ENCODE data around the gene NAMPT. TPM values are rescaled to one million over a fixed set of nuclear protein-coding genes. Genes with fewer than 3 reads are reported as not detected.

NAMPT gene
- total and polyA plus RNA-seq, 2 experiments from 2014 or later, result 25.0 to 32.7 TPM

DNA sequence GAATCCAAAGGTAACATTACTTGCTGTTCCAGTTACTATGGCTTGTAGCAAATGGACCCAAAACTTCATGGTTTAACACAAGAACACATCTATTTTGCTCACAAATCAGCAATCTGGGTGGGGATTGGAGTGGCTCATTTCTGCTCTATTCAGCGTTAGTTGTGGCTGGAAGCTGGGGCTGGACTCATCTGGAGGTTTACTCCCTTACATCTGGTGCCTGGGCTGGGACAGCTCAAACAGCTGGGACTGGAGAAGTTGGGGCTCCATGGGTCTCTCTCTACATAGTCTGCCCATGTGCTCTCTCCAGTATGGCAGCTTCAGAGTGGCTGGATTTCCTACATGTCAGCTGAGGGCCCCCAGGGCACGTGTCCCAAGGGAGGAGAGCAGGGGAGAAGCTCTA is 33.7 kb upstream of the NAMPT start:
- 63 to 78% methylated on average over 2 of the region's 2 CpGs for WGBS, 2 experiments (ENCODE audit: low coverage in 1 of 2, low lambda C conversion rate in 2 of 2, missing lambda C conversion rate in 2 of 2)
- H3K9me2 ChIP-seq (ENCODE audit: insufficient read depth), result no peaks in the 10 kb centered on the region

GRCh38 chr7:106317971-106318370 is 33.2 kb upstream of the NAMPT start:
- no peaks in the 10 kb centered on the region for H3K36me3 ChIP-seq (ENCODE audit: low read depth)
- peaks cover 6% of the 10 kb centered on the region; the same call in 1 of the 2 replicates for H3K27me3 ChIP-seq (replicated peaks; ENCODE audit: insufficient read depth)
- WGBS, 2 experiments (ENCODE audit: low coverage in 1 of 2, low lambda C conversion rate in 2 of 2, missing lambda C conversion rate in 2 of 2), result 80 to 87% methylated on average over 5 of the region's 5 CpGs
- TF ChIP-seq EZH2phosphoT487 (IDR thresholded peaks at IDR 0.05; ENCODE audit: insufficient read depth, low read depth), result no peak
- no peak for TF ChIP-seq EZH2 (IDR thresholded peaks at IDR 0.05; ENCODE audit: insufficient read depth, poor library complexity, severe bottlenecking)
- no peak for DNase-seq
- no peak overlapping the region for H3K9ac ChIP-seq
- H3K9me3 ChIP-seq (ENCODE audit: low read depth), result no peaks in the 10 kb centered on the region
- no peaks in the 10 kb centered on the region for H3K79me2 ChIP-seq (ENCODE audit: insufficient read depth)
- H3K9me2 ChIP-seq (ENCODE audit: insufficient read depth), result no peaks in the 10 kb centered on the region
- peaks cover 11% of the 10 kb centered on the region; the same call in 1 of the 2 replicates for H3F3A ChIP-seq (ENCODE audit: insufficient read depth)
- H3K27ac ChIP-seq, result no peak overlapping the region
- no peaks in the 10 kb centered on the region for H4K20me1 ChIP-seq (ENCODE audit: insufficient read depth)
- H3K4me3 ChIP-seq, result no peak overlapping the region
- peaks cover 11% of the 10 kb centered on the region for H3K4me1 ChIP-seq (ENCODE audit: insufficient read depth)
- in situ Hi-C loops (cut with MboI), result no loop called here
- H3K4me2 ChIP-seq (ENCODE audit: unreplicated experiment), result no peak overlapping the region
- no peak overlapping the region for H2AFZ ChIP-seq

More for the DNA sequence above, 33.7 kb upstream of the NAMPT start:
- Histone ChIP-seq H3K4me3 (no peak overlapping the region), H3K27me3 (replicated peaks; ENCODE audit: insufficient read depth) (peaks cover 6% of the 10 kb centered on the region; the same call in 1 of the 2 replicates), H3K4me2 (ENCODE audit: unreplicated experiment) (no peak overlapping the region), H3K9me3 (ENCODE audit: low read depth) (no peaks in the 10 kb centered on the region), H3F3A (ENCODE audit: insufficient read depth) (peaks cover 6% of the 10 kb centered on the region; the same call in 1 of the 2 replicates), H2AFZ (no peak overlapping the region), H3K36me3 (ENCODE audit: low read depth) (no peaks in the 10 kb centered on the region), H3K79me2 (ENCODE audit: insufficient read depth) (no peaks in the 10 kb centered on the region), H4K20me1 (ENCODE audit: insufficient read depth) (no peaks in the 10 kb centered on the region), H3K4me1 (ENCODE audit: insufficient read depth) (peaks cover 6% of the 10 kb centered on the region), H3K9ac (no peak overlapping the region), H3K27ac (no peak overlapping the region)
- in situ Hi-C loops (cut with MboI), result no loop called here
- no peak for DNase-seq
- TF ChIP-seq EZH2 (IDR thresholded peaks at IDR 0.05; ENCODE audit: insufficient read depth, poor library complexity, severe bottlenecking) (no peak), EZH2phosphoT487 (IDR thresholded peaks at IDR 0.05; ENCODE audit: insufficient read depth, low read depth) (no peak)

DNA sequence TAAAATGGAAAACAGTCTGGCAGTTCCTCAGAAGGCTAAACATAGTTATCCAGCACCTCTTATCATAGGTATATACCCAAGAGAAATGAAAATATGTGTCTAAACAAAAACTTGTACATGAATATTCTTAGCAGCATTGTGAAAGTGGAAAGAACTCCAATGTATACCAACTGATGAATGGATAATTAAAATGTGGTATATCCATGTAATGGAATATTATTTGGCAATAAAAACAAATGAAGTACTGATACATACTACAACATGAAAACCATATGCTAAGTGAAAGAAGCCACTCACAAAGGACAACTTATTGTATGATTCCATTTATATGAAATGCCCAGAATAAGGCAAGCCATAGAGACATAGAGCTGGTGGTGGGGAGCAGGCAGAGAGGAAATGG is 32.2 kb upstream of the NAMPT start:
- Histone ChIP-seq H3K36me3 (ENCODE audit: low read depth) (no peaks in the 10 kb centered on the region), H3K79me2 (ENCODE audit: insufficient read depth) (no peaks in the 10 kb centered on the region), H3K27me3 (replicated peaks; ENCODE audit: insufficient read depth) (peaks cover 6% of the 10 kb centered on the region; the same call in 1 of the 2 replicates), H3K9ac (no peak overlapping the region), H3K27ac (no peak overlapping the region), H3K4me3 (no peak overlapping the region), H3K9me3 (ENCODE audit: low read depth) (no peaks in the 10 kb centered on the region), H3K9me2 (ENCODE audit: insufficient read depth) (no peaks in the 10 kb centered on the region), H4K20me1 (ENCODE audit: insufficient read depth) (no peaks in the 10 kb centered on the region), H2AFZ (no peak overlapping the region), H3K4me2 (ENCODE audit: unreplicated experiment) (no peak overlapping the region), H3F3A (ENCODE audit: insufficient read depth) (peaks cover 11% of the 10 kb centered on the region; the same call in 1 of the 2 replicates), H3K4me1 (ENCODE audit: insufficient read depth) (peaks cover 13% of the 10 kb centered on the region)
- DNase-seq, result no peak
- TF ChIP-seq EZH2 (IDR thresholded peaks at IDR 0.05; ENCODE audit: insufficient read depth, poor library complexity, severe bottlenecking) (no peak), EZH2phosphoT487 (IDR thresholded peaks at IDR 0.05; ENCODE audit: insufficient read depth, low read depth) (no peak)
- in situ Hi-C loops (cut with MboI), result no loop called here

DNA sequence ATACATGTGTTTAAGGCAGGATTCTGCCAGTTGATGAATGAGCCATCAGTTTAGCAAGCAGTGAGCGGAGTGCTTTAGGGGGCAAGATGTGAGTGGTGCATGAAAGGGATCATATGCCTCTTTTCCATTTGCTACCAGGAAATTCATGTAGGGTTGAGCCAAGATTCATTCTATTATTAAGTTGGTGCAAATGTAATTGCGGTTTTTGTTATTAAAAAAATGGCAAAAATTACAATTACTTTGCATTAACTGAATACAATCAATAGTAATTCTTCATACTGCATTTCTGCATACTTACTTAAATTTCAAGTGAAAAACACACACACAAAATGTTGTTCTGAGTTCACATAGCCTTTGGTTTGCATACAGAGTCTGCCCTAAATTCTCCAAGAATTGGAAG is 30.1 kb upstream of the NAMPT start:
- Histone ChIP-seq H2AFZ (no peak overlapping the region), H3K9ac (no peak overlapping the region), H3F3A (ENCODE audit: insufficient read depth) (peaks cover 11% of the 10 kb centered on the region; the same call in 1 of the 2 replicates), H3K4me1 (ENCODE audit: insufficient read depth) (peaks cover 13% of the 10 kb centered on the region), H4K20me1 (ENCODE audit: insufficient read depth) (no peaks in the 10 kb centered on the region), H3K9me2 (ENCODE audit: insufficient read depth) (no peaks in the 10 kb centered on the region), H3K27ac (no peak overlapping the region), H3K4me3 (no peak overlapping the region), H3K36me3 (ENCODE audit: low read depth) (no peaks in the 10 kb centered on the region), H3K9me3 (ENCODE audit: low read depth) (no peaks in the 10 kb centered on the region), H3K79me2 (ENCODE audit: insufficient read depth) (no peaks in the 10 kb centered on the region), H3K27me3 (replicated peaks; ENCODE audit: insufficient read depth) (0 out of 2 replicates have a peak, but pooled peaks cover 6% of the 10 kb centered on the region), H3K4me2 (ENCODE audit: unreplicated experiment) (no peak overlapping the region)
- DNase-seq, result no peak
- TF ChIP-seq EZH2phosphoT487 (IDR thresholded peaks at IDR 0.05; ENCODE audit: insufficient read depth, low read depth), result no peak
- TF ChIP-seq EZH2 (IDR thresholded peaks at IDR 0.05; ENCODE audit: insufficient read depth, poor library complexity, severe bottlenecking), result no peak
- WGBS, 2 experiments (ENCODE audit: low coverage in 1 of 2, low lambda C conversion rate in 2 of 2, missing lambda C conversion rate in 2 of 2), result 73 to 74% methylated on average over 2 of the region's 2 CpGs
- in situ Hi-C loops (cut with MboI), result no loop called here

DNA sequence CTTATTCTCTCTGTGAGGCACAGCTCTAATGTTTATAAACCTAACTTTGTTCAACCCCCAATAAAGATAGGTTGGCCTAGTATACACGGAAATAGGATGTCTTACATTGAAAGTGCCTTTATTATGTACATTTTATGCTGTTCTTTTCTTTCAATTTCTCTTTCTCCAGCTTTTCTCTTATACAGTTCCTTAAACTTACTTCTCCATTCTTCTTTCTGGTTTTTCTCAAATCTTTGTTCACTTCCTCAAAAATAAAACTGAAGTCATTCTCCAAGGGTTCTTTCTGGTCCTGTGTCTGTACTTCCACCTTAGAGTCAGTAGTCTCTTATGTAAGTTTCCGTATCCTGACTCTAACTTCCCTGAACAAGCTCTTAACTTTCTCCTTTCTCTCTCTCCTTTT is 29.2 kb upstream of the NAMPT start:
- H3K36me3 ChIP-seq (ENCODE audit: low read depth), result no peaks in the 10 kb centered on the region
- no peaks in the 10 kb centered on the region for H3K9me3 ChIP-seq (ENCODE audit: low read depth)
- H3K4me3 ChIP-seq, result no peak overlapping the region
- TF ChIP-seq EZH2phosphoT487 (IDR thresholded peaks at IDR 0.05; ENCODE audit: insufficient read depth, low read depth), result no peak
- TF ChIP-seq EZH2 (IDR thresholded peaks at IDR 0.05; ENCODE audit: insufficient read depth, poor library complexity, severe bottlenecking), result no peak
- no peaks in the 10 kb centered on the region for H3K79me2 ChIP-seq (ENCODE audit: insufficient read depth)
- H3K4me1 ChIP-seq (ENCODE audit: insufficient read depth), result peaks cover 13% of the 10 kb centered on the region
- no peak overlapping the region for H2AFZ ChIP-seq
- H3K9me2 ChIP-seq (ENCODE audit: insufficient read depth), result no peaks in the 10 kb centered on the region
- no peaks in the 10 kb centered on the region for H3K27me3 ChIP-seq (replicated peaks; ENCODE audit: insufficient read depth)
- H3K4me2 ChIP-seq (ENCODE audit: unreplicated experiment), result peak overlapping the region; percentile 13
- H4K20me1 ChIP-seq (ENCODE audit: insufficient read depth), result no peaks in the 10 kb centered on the region
- WGBS, 2 experiments (ENCODE audit: low coverage in 1 of 2, low lambda C conversion rate in 2 of 2, missing lambda C conversion rate in 2 of 2), result 82 to 88% methylated on average over 2 of the region's 2 CpGs
- in situ Hi-C loops (cut with MboI), result no loop called here
- H3K27ac ChIP-seq, result no peak overlapping the region
- DNase-seq, result no peak
- no peak overlapping the region for H3K9ac ChIP-seq
- H3F3A ChIP-seq (ENCODE audit: insufficient read depth), result peaks cover 11% of the 10 kb centered on the region; the same call in 1 of the 2 replicates

Data from GM23248 (cell line).